HepG2 (cell line): Measurements from ENCODE around the gene CCDC85C. TPM values are rescaled to one million over a fixed set of nuclear protein-coding genes. Genes with fewer than 3 reads are reported as not detected.
A peak's percentile ranks its signal among the peaks of the same experiment; 100 is the strongest.

Source experiments
- BCL6 ChIP-seq: IDR thresholded peaks from 2 replicates; pipeline ENCODE4 v1.6.1; 2016; ENCODE audit warnings: missing genetic modification reagents, missing compliant biosample characterization
- BORCS8-MEF2B ChIP-seq: sonication (generic); formaldehyde crosslinking; IDR thresholded peaks from 2 replicates; pipeline ENCODE4 v1.8.0; 2022; ENCODE audit warnings: mild to moderate bottlenecking, missing genetic modification reagents
- EP300 ChIP-seq, 3 experiments: sonication (generic) in 1 of 3; formaldehyde crosslinking in 1 of 3; IDR thresholded peaks; 2 replicates each; pipeline versions ENCODE4 v1.5.1 to v1.6.1; 2011 to 2020; ENCODE audit warnings: low read depth in 2 of 3, low read length in 2 of 3, borderline replicate concordance in 1 of 3, improper control_type of control experiment in 1 of 3, mild to moderate bottlenecking in 1 of 3, missing genetic modification reagents in 1 of 3, moderate library complexity in 1 of 3
- FOXA3 ChIP-seq: IDR thresholded peaks from 2 replicates; pipeline ENCODE4 v1.6.1; 2016; ENCODE audit warnings: missing genetic modification reagents, missing compliant biosample characterization
- HDAC2 ChIP-seq: sonication (generic); formaldehyde crosslinking; IDR thresholded peaks from 2 replicates; pipeline ENCODE4 v1.4.0; 2020; ENCODE audit warnings: missing genetic modification reagents
- LCORL ChIP-seq, 2 experiments: fragments of 450-650 bp in 1 of 2; sonication (generic) in 1 of 2; formaldehyde crosslinking in 1 of 2; IDR thresholded peaks; 2 replicates each; pipeline versions ENCODE4 v1.5.0 to v1.6.1; 2017 to 2020; ENCODE audit warnings: antibody characterized with exemption in 1 of 2, missing genetic modification reagents in 1 of 2
- MEIS2 ChIP-seq: sonication (generic); formaldehyde crosslinking; IDR thresholded peaks from 2 replicates; pipeline ENCODE4 v1.9.0; 2021; ENCODE audit warnings: mild to moderate bottlenecking, missing genetic modification reagents
- MLLT10 ChIP-seq: sonication (generic); formaldehyde crosslinking; IDR thresholded peaks from 2 replicates; pipeline ENCODE4 v1.4.0; 2020; ENCODE audit warnings: missing genetic modification reagents
- NFE2 ChIP-seq: sonication (generic); formaldehyde crosslinking; IDR thresholded peaks from 2 replicates; pipeline ENCODE4 v1.4.0; 2020; ENCODE audit warnings: missing genetic modification reagents
- TARDBP ChIP-seq: sonication (generic); formaldehyde crosslinking; IDR thresholded peaks from 2 replicates; pipeline ENCODE4 v1.8.0; 2022; ENCODE audit warnings: mild to moderate bottlenecking, missing genetic modification reagents
- U2AF2 ChIP-seq: fragments of 200-400 bp; formaldehyde crosslinking; IDR thresholded peaks from 2 replicates; pipeline ENCODE4 v1.6.1; 2017; ENCODE audit warnings: low read depth, mild to moderate bottlenecking, low read length
- YEATS4 ChIP-seq: sonication (generic); formaldehyde crosslinking; IDR thresholded peaks from 2 replicates; pipeline ENCODE4 v1.4.0; 2020; ENCODE audit warnings: missing genetic modification reagents, borderline replicate concordance
- ZFX ChIP-seq: sonication (generic); formaldehyde crosslinking; IDR thresholded peaks from 2 replicates; pipeline ENCODE4 v1.4.0; 2020; ENCODE audit warnings: mild to moderate bottlenecking, low read depth, missing genetic modification reagents, moderate library complexity
- ZNF431 ChIP-seq: sonication (generic); formaldehyde crosslinking; IDR thresholded peaks from 2 replicates; pipeline ENCODE4 v1.9.0; 2022; ENCODE audit warnings: missing genetic modification reagents, low read depth, mild to moderate bottlenecking, borderline replicate concordance
- ZNF546 ChIP-seq: sonication (generic); formaldehyde crosslinking; conservative IDR thresholded peaks from 2 replicates; pipeline ENCODE4 v1.8.1; 2023; ENCODE audit warnings: mild to moderate bottlenecking, missing genetic modification reagents
- polyA plus RNA-seq, 8 experiments: library from polyadenylated mRNA; depleted of rRNA in 3 of 8; stranded (reverse) in 7 of 8; unstranded in 1 of 8; fragments of >200 nt; fragmentation: Illumina TruSeq in 4 of 8; extraction: Trizol in 4 of 8; gene quantifications; 2 replicates each; pipeline versions ENCODE4 v1.2.1 to v1.2.3, GENCODE V29; 2011 to 2016; ENCODE audit warnings: low read depth in 4 of 8, missing spikeins in 1 of 8, mixed read lengths in 1 of 8; ENCODE audit not compliant: insufficient read depth in 1 of 8
- total RNA-seq, 5 experiments: library from RNA; depleted of rRNA; stranded (reverse); fragments of >200 nt; fragmentation: Illumina TruSeq; extraction: Trizol; gene quantifications; 2 replicates each; pipeline ENCODE4 v1.2.3, GENCODE V29; 2016; ENCODE audit warnings: low read depth in 1 of 5
- TF ChIP-seq, protein P1 (sequence below): sonication (generic); formaldehyde crosslinking; IDR thresholded peaks from 2 replicates; pipeline ENCODE4 v1.4.0; 2020; ENCODE audit warnings: missing genetic modification reagents
- TF ChIP-seq, protein P2 (sequence below): sonication (generic); formaldehyde crosslinking; conservative IDR thresholded peaks from 2 replicates; pipeline ENCODE4 v1.4.0; 2020; ENCODE audit warnings: missing genetic modification reagents
- TF ChIP-seq, protein P3 (sequence below): sonication (generic); formaldehyde crosslinking; IDR thresholded peaks from 2 replicates; pipeline ENCODE4 v1.4.0; 2020; ENCODE audit warnings: missing genetic modification reagents
- TF ChIP-seq, protein P4 (sequence below): sonication (generic); formaldehyde crosslinking; IDR thresholded peaks from 2 replicates; pipeline ENCODE4 v1.5.0; 2020; ENCODE audit warnings: mild to moderate bottlenecking, missing genetic modification reagents, borderline replicate concordance

The CCDC85C gene
- total and polyA plus RNA-seq, 2 of the 13 experiments (the other 11 are each of a cell fraction or from before 2014, with no cell fraction given) = 18.8 to 43.8 TPM

DNA sequence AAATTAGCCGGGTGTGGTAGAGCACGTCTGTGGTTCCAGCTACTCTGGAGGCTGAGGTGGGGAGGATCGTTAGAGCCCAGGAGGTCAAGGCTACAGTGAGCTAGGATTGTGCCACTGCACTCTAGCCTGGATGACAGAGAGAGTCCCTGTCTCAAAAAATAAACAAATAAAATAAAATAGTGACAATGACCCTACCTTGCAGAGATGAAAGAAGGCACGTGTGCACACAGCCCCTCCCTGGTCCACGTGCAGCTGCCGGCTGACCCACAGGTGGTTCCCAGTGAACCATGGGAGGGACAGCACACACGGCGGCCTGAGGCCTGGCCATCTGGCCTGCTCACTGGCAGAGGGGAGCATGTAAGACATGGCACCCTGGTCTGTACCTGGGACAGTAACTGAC, 45.6 kb upstream of the CCDC85C start (continued):
- TF ChIP-seq BCL6 (CRISPR knock-in tag) (peak; percentile 52; the same call in 1 of the 2 replicates), BORCS8-MEF2B (CRISPR knock-in tag) (no peak), ZNF431 (CRISPR knock-in tag) (0 out of 2 replicates have a peak, but pooled peaks have one; percentile 23), ZNF546 (CRISPR knock-in tag) (no peak), U2AF2 (no peak), MEIS2 (CRISPR knock-in tag) (peak; percentile 73), TARDBP (CRISPR knock-in tag) (0 out of 2 replicates have a peak, but pooled peaks have one; percentile 36), LCORL (IDR thresholded peaks at IDR 0.05) (no peak), LCORL (CRISPR knock-in tag; IDR thresholded peaks at IDR 0.05) (0 out of 2 replicates have a peak, but pooled peaks have one; percentile 19), FOXA3 (no peak), YEATS4 (CRISPR knock-in tag) (peak; percentile 37; the same call in 1 of the 2 replicates), MLLT10 (CRISPR knock-in tag) (no peak), ZFX (CRISPR knock-in tag) (peak; percentile 55; the same call in 1 of the 2 replicates), NFE2 (no peak), EP300 (IDR thresholded peaks at IDR 0.05; ENCODE audit: low read depth in 2 of 2, low read length in 2 of 2) (peak in 1 of 2 experiments; percentile 6; a peak in 1 of 4 replicates), EP300 (CRISPR knock-in tag; IDR thresholded peaks at IDR 0.05; ENCODE audit: borderline replicate concordance) (no peak), HDAC2 (CRISPR knock-in tag) (peak; percentile 28; the same call in 1 of the 2 replicates)
- TF ChIP-seq, protein P1, sequence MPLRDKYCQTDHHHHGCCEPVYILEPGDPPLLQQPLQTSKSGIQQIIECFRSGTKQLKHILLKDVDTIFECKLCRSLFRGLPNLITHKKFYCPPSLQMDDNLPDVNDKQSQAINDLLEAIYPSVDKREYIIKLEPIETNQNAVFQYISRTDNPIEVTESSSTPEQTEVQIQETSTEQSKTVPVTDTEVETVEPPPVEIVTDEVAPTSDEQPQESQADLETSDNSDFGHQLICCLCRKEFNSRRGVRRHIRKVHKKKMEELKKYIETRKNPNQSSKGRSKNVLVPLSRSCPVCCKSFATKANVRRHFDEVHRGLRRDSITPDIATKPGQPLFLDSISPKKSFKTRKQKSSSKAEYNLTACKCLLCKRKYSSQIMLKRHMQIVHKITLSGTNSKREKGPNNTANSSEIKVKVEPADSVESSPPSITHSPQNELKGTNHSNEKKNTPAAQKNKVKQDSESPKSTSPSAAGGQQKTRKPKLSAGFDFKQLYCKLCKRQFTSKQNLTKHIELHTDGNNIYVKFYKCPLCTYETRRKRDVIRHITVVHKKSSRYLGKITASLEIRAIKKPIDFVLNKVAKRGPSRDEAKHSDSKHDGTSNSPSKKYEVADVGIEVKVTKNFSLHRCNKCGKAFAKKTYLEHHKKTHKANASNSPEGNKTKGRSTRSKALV (CRISPR knock-in tag) = 0 out of 2 replicates have a peak, but pooled peaks have one; percentile 49
- TF ChIP-seq, protein P2, sequence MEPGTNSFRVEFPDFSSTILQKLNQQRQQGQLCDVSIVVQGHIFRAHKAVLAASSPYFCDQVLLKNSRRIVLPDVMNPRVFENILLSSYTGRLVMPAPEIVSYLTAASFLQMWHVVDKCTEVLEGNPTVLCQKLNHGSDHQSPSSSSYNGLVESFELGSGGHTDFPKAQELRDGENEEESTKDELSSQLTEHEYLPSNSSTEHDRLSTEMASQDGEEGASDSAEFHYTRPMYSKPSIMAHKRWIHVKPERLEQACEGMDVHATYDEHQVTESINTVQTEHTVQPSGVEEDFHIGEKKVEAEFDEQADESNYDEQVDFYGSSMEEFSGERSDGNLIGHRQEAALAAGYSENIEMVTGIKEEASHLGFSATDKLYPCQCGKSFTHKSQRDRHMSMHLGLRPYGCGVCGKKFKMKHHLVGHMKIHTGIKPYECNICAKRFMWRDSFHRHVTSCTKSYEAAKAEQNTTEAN (CRISPR knock-in tag) = 0 out of 2 replicates have a peak, but pooled peaks have one; percentile 45
- TF ChIP-seq, protein P3, sequence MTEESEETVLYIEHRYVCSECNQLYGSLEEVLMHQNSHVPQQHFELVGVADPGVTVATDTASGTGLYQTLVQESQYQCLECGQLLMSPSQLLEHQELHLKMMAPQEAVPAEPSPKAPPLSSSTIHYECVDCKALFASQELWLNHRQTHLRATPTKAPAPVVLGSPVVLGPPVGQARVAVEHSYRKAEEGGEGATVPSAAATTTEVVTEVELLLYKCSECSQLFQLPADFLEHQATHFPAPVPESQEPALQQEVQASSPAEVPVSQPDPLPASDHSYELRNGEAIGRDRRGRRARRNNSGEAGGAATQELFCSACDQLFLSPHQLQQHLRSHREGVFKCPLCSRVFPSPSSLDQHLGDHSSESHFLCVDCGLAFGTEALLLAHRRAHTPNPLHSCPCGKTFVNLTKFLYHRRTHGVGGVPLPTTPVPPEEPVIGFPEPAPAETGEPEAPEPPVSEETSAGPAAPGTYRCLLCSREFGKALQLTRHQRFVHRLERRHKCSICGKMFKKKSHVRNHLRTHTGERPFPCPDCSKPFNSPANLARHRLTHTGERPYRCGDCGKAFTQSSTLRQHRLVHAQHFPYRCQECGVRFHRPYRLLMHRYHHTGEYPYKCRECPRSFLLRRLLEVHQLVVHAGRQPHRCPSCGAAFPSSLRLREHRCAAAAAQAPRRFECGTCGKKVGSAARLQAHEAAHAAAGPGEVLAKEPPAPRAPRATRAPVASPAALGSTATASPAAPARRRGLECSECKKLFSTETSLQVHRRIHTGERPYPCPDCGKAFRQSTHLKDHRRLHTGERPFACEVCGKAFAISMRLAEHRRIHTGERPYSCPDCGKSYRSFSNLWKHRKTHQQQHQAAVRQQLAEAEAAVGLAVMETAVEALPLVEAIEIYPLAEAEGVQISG (CRISPR knock-in tag) = peak; percentile 38; the same call in 1 of the 2 replicates
- TF ChIP-seq, protein P4, sequence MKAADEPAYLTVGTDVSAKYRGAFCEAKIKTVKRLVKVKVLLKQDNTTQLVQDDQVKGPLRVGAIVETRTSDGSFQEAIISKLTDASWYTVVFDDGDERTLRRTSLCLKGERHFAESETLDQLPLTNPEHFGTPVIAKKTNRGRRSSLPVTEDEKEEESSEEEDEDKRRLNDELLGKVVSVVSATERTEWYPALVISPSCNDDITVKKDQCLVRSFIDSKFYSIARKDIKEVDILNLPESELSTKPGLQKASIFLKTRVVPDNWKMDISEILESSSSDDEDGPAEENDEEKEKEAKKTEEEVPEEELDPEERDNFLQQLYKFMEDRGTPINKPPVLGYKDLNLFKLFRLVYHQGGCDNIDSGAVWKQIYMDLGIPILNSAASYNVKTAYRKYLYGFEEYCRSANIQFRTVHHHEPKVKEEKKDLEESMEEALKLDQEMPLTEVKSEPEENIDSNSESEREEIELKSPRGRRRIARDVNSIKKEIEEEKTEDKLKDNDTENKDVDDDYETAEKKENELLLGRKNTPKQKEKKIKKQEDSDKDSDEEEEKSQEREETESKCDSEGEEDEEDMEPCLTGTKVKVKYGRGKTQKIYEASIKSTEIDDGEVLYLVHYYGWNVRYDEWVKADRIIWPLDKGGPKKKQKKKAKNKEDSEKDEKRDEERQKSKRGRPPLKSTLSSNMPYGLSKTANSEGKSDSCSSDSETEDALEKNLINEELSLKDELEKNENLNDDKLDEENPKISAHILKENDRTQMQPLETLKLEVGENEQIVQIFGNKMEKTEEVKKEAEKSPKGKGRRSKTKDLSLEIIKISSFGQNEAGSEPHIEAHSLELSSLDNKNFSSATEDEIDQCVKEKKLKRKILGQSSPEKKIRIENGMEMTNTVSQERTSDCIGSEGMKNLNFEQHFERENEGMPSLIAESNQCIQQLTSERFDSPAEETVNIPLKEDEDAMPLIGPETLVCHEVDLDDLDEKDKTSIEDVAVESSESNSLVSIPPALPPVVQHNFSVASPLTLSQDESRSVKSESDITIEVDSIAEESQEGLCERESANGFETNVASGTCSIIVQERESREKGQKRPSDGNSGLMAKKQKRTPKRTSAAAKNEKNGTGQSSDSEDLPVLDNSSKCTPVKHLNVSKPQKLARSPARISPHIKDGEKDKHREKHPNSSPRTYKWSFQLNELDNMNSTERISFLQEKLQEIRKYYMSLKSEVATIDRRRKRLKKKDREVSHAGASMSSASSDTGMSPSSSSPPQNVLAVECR = peak; percentile 30; the same call in 1 of the 2 replicates
